ENCODE data around the gene ASXL1.

DNA sequence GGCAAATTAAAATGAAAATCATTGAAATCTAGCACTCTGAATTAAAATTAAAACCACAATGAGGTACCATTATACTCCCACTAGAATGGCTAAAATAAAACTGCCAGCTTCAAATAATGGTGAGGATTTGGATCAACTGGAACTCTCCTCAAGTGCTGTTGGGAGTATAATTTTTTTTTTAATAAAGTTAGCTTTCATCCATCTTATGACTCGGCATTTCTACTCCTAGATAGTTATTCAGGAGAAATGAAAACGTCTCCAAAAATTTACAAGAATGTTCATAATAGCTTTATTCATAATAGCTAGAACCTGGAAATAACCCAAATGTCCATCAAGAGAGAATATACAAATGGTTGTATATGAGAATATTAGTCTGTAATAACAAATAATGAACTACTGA lies 63.2 kb downstream of the ASXL1 start:
- TF ChIP-seq HMGXB4 (CRISPR knock-in tag; IDR thresholded peaks at IDR 0.05) = no peak
- no peak for TF ChIP-seq ZNF232 (CRISPR knock-in tag; IDR thresholded peaks at IDR 0.05)
- TF ChIP-seq, protein P1, sequence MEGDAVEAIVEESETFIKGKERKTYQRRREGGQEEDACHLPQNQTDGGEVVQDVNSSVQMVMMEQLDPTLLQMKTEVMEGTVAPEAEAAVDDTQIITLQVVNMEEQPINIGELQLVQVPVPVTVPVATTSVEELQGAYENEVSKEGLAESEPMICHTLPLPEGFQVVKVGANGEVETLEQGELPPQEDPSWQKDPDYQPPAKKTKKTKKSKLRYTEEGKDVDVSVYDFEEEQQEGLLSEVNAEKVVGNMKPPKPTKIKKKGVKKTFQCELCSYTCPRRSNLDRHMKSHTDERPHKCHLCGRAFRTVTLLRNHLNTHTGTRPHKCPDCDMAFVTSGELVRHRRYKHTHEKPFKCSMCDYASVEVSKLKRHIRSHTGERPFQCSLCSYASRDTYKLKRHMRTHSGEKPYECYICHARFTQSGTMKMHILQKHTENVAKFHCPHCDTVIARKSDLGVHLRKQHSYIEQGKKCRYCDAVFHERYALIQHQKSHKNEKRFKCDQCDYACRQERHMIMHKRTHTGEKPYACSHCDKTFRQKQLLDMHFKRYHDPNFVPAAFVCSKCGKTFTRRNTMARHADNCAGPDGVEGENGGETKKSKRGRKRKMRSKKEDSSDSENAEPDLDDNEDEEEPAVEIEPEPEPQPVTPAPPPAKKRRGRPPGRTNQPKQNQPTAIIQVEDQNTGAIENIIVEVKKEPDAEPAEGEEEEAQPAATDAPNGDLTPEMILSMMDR (IDR thresholded peaks at IDR 0.05) = no peak
- TF ChIP-seq, protein P2, sequence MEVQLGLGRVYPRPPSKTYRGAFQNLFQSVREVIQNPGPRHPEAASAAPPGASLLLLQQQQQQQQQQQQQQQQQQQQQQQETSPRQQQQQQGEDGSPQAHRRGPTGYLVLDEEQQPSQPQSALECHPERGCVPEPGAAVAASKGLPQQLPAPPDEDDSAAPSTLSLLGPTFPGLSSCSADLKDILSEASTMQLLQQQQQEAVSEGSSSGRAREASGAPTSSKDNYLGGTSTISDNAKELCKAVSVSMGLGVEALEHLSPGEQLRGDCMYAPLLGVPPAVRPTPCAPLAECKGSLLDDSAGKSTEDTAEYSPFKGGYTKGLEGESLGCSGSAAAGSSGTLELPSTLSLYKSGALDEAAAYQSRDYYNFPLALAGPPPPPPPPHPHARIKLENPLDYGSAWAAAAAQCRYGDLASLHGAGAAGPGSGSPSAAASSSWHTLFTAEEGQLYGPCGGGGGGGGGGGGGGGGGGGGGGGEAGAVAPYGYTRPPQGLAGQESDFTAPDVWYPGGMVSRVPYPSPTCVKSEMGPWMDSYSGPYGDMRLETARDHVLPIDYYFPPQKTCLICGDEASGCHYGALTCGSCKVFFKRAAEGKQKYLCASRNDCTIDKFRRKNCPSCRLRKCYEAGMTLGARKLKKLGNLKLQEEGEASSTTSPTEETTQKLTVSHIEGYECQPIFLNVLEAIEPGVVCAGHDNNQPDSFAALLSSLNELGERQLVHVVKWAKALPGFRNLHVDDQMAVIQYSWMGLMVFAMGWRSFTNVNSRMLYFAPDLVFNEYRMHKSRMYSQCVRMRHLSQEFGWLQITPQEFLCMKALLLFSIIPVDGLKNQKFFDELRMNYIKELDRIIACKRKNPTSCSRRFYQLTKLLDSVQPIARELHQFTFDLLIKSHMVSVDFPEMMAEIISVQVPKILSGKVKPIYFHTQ (CRISPR knock-in tag; IDR thresholded peaks at IDR 0.05) = no peak
- TF ChIP-seq SP1 (CRISPR knock-in tag; conservative IDR thresholded peaks at IDR 0.05) = no peak
- TF ChIP-seq, protein P3, sequence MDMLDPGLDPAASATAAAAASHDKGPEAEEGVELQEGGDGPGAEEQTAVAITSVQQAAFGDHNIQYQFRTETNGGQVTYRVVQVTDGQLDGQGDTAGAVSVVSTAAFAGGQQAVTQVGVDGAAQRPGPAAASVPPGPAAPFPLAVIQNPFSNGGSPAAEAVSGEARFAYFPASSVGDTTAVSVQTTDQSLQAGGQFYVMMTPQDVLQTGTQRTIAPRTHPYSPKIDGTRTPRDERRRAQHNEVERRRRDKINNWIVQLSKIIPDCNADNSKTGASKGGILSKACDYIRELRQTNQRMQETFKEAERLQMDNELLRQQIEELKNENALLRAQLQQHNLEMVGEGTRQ (CRISPR knock-in tag; IDR thresholded peaks at IDR 0.05) = no peak
- TF ChIP-seq, protein P4, sequence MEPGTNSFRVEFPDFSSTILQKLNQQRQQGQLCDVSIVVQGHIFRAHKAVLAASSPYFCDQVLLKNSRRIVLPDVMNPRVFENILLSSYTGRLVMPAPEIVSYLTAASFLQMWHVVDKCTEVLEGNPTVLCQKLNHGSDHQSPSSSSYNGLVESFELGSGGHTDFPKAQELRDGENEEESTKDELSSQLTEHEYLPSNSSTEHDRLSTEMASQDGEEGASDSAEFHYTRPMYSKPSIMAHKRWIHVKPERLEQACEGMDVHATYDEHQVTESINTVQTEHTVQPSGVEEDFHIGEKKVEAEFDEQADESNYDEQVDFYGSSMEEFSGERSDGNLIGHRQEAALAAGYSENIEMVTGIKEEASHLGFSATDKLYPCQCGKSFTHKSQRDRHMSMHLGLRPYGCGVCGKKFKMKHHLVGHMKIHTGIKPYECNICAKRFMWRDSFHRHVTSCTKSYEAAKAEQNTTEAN (CRISPR knock-in tag; IDR thresholded peaks at IDR 0.05) = no peak
- no peak for TF ChIP-seq ZBTB21 (CRISPR knock-in tag; IDR thresholded peaks at IDR 0.05; ENCODE audit: borderline replicate concordance)
- no peak for TF ChIP-seq NFE2L1 (CRISPR knock-in tag; IDR thresholded peaks at IDR 0.05)
- TF ChIP-seq TP53 (CRISPR knock-in tag; IDR thresholded peaks at IDR 0.05) = no peak
- TF ChIP-seq CREB1 (CRISPR knock-in tag; IDR thresholded peaks at IDR 0.05) = no peak
- no peak for TF ChIP-seq TEAD1 (CRISPR knock-in tag; IDR thresholded peaks at IDR 0.05)
- no peak for TF ChIP-seq MAX (CRISPR knock-in tag; IDR thresholded peaks at IDR 0.05)
- no peak for TF ChIP-seq JUN (CRISPR knock-in tag; IDR thresholded peaks at IDR 0.05)
